ENCODE data around the gene NLRP5. TPM values are rescaled to one million over a fixed set of nuclear protein-coding genes. Genes with fewer than 3 reads are reported as not detected.

NLRP5 gene
- total RNA-seq, 3 donors from 2014 or later, result not detected

GRCh38 chr19:56079609-56080008 lies 93.0 kb downstream of the NLRP5 start:
- Histone ChIP-seq H3K4me1 (ENCODE audit: low read depth) (peaks cover 8% of the 10 kb centered on the region), H3K4me3 (no peak overlapping the region), H3K9me3 (no peaks in the 10 kb centered on the region), H3K36me3 (ENCODE audit: low read depth) (no peaks in the 10 kb centered on the region)
- no peak for ATAC-seq
- TF ChIP-seq CTCF (IDR thresholded peaks at IDR 0.05), result no peak
- no peak for DNase-seq
- intact Hi-C loops (cut with DNase I, micrococcal nuclease), result loop anchor here (10.0 kb wide), 2 partner anchors 95 to 275 kb away; partner anchors contain the start of gene GALP (in 1 of the 2)

GRCh38 chr19:56080669-56081401 lies 94.3 kb downstream of the NLRP5 start:
- Histone ChIP-seq H3K36me3 (ENCODE audit: low read depth) (no peaks in the 10 kb centered on the region), H3K4me3 (no peak overlapping the region), H3K9me3 (no peaks in the 10 kb centered on the region), H3K4me1 (ENCODE audit: low read depth) (peaks cover 8% of the 10 kb centered on the region)
- TF ChIP-seq CTCF (IDR thresholded peaks at IDR 0.05), result peak; percentile 23
- DNase-seq (peak; percentile 76 to 91 (median 82)), ATAC-seq (peak; percentile 83)
- intact Hi-C loops (cut with DNase I, micrococcal nuclease), result no loop called here

GRCh38 chr19:56083668-56084067 lies 97.1 kb downstream of the NLRP5 start:
- TF ChIP-seq CTCF (IDR thresholded peaks at IDR 0.05), result no peak
- no peaks in the 10 kb centered on the region for H3K9me3 ChIP-seq
- DNase-seq, result no peak
- ATAC-seq, result no peak
- no peaks in the 10 kb centered on the region for H3K36me3 ChIP-seq (ENCODE audit: low read depth)
- peaks cover 8% of the 10 kb centered on the region for H3K4me1 ChIP-seq (ENCODE audit: low read depth)
- H3K4me3 ChIP-seq, result no peak overlapping the region
- intact Hi-C loops (cut with DNase I, micrococcal nuclease), result no loop called here

- H3K4me3 ChIP-seq, result no peak overlapping the region
- no peak for DNase-seq
- TF ChIP-seq CTCF (IDR thresholded peaks at IDR 0.05), result no peak
- no peaks in the 10 kb centered on the region for H3K9me3 ChIP-seq
- H3K4me1 ChIP-seq (ENCODE audit: low read depth), result peaks cover 8% of the 10 kb centered on the region
- no peaks in the 10 kb centered on the region for H3K36me3 ChIP-seq (ENCODE audit: low read depth)
- no peak for ATAC-seq
- intact Hi-C loops (cut with DNase I, micrococcal nuclease), result loop anchor here in 1 of 2 donors (5.0 kb wide), 1 partner anchor 77 kb away; no protein-coding TSS in a partner anchor
These were observed 98.4 kb downstream of the NLRP5 start for GRCh38 chr19:56084835-56085536.

GRCh38 chr19:56085571-56086275 lies 99.1 kb downstream of the NLRP5 start:
- Histone ChIP-seq H3K36me3 (ENCODE audit: low read depth) (no peaks in the 10 kb centered on the region), H3K4me3 (no peak overlapping the region), H3K9me3 (no peaks in the 10 kb centered on the region), H3K4me1 (ENCODE audit: low read depth) (peaks cover 7% of the 10 kb centered on the region)
- TF ChIP-seq CTCF (IDR thresholded peaks at IDR 0.05), result no peak
- DNase-seq (no peak), ATAC-seq (no peak)
- intact Hi-C loops (cut with DNase I, micrococcal nuclease), result loop anchor here in 1 of 2 donors (5.0 kb wide), 1 partner anchor 77 kb away; no protein-coding TSS in a partner anchor
